BE2C (cell line): ENCODE data around the gene DYNC1H1.

Experiments
- DNase-seq: peaks from one replicate; pipeline ENCODE4 v3.0.0-alpha.2; 2020
- H3K27me3 ChIP-seq: fragments of 250-450 bp; sonication (Bioruptor Pico); 2 replicates; pipeline ENCODE4 v1.5.1; 2020; ENCODE audit warnings: mild to moderate bottlenecking
- H3K36me3 ChIP-seq: fragments of 250-450 bp; sonication (Bioruptor Pico); 2 replicates; pipeline ENCODE4 v1.5.1; 2020; ENCODE audit warnings: mild to moderate bottlenecking
- H3K4me1 ChIP-seq: fragments of 250-450 bp; sonication (Bioruptor Pico); 2 replicates; pipeline ENCODE4 v1.5.1; 2020
- H3K4me3 ChIP-seq: 2 replicates; pipeline ENCODE4 v1.5.1; 2011; ENCODE audit warnings: low read depth, low read length
- H3K9me3 ChIP-seq: fragments of 250-450 bp; sonication (Bioruptor Pico); 2 replicates; pipeline ENCODE4 v1.5.1; 2020
- TF ChIP-seq, protein P1 (sequence below): IDR thresholded peaks from 2 replicates; pipeline ENCODE4 v1.5.1; 2012; ENCODE audit warnings: mild to moderate bottlenecking, low read depth, low read length

The DYNC1H1 gene

GRCh38 chr14:101954501-101954900 lies 9.9 kb upstream of the DYNC1H1 start:
- DNase-seq: no peak
- Histone ChIP-seq H3K9me3 (no peaks in the 10 kb centered on the region), H3K36me3 (no peaks in the 10 kb centered on the region), H3K27me3 (no peaks in the 10 kb centered on the region), H3K4me1 (peaks cover 8% of the 10 kb centered on the region), H3K4me3 (no peak overlapping the region)
- TF ChIP-seq, protein P1, sequence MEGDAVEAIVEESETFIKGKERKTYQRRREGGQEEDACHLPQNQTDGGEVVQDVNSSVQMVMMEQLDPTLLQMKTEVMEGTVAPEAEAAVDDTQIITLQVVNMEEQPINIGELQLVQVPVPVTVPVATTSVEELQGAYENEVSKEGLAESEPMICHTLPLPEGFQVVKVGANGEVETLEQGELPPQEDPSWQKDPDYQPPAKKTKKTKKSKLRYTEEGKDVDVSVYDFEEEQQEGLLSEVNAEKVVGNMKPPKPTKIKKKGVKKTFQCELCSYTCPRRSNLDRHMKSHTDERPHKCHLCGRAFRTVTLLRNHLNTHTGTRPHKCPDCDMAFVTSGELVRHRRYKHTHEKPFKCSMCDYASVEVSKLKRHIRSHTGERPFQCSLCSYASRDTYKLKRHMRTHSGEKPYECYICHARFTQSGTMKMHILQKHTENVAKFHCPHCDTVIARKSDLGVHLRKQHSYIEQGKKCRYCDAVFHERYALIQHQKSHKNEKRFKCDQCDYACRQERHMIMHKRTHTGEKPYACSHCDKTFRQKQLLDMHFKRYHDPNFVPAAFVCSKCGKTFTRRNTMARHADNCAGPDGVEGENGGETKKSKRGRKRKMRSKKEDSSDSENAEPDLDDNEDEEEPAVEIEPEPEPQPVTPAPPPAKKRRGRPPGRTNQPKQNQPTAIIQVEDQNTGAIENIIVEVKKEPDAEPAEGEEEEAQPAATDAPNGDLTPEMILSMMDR: no peak

DNA sequence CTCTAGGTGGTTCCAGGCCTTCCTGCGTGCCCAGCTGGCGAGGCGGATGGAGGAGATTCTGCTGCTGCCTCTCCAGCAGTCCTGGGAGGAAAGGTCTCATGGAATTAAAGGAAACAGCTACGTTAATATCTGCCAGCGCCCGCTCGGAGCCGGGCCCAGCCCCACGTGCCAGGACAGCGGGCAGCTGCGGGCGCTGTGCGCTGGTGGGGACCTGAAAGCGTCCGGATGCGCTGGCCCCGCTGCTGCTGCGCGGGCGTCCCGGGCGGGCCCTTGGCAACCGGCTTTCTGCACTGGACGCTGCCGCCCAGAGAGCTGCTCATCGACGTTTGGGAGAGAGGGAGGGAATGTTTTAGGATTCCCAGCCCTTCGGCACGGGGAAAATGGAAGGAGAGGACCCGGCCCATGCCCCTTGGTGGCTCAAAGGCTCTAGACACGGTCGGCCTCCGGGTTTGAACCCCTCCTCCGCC lies 8.6 kb upstream of the DYNC1H1 start:
- TF ChIP-seq, protein P1: no peak
- no peak for DNase-seq
- H3K4me3 ChIP-seq: no peak overlapping the region

GRCh38 chr14:101956179-101956885 lies 8.0 kb upstream of the DYNC1H1 start:
- no peak for DNase-seq
- H3K36me3 ChIP-seq: no peaks in the 10 kb centered on the region
- H3K4me3 ChIP-seq: no peak overlapping the region
- H3K4me1 ChIP-seq: peaks cover 10% of the 10 kb centered on the region
- TF ChIP-seq, protein P1: no peak
- no peaks in the 10 kb centered on the region for H3K27me3 ChIP-seq
- no peaks in the 10 kb centered on the region for H3K9me3 ChIP-seq

More for the DNA sequence above, 8.6 kb upstream of the DYNC1H1 start:
- H3K27me3 ChIP-seq: no peaks in the 10 kb centered on the region
- H3K36me3 ChIP-seq: no peaks in the 10 kb centered on the region
- H3K4me1 ChIP-seq: peaks cover 8% of the 10 kb centered on the region
- no peaks in the 10 kb centered on the region for H3K9me3 ChIP-seq

- TF ChIP-seq, protein P1: no peak
- H3K4me3 ChIP-seq: no peak overlapping the region
- H3K4me1 ChIP-seq: peaks cover 19% of the 10 kb centered on the region
- H3K27me3 ChIP-seq: no peaks in the 10 kb centered on the region
- DNase-seq: no peak
- H3K36me3 ChIP-seq: no peaks in the 10 kb centered on the region
- no peaks in the 10 kb centered on the region for H3K9me3 ChIP-seq
Observed at GRCh38 chr14:101957406-101958234, 6.8 kb upstream of the DYNC1H1 start.

DNA sequence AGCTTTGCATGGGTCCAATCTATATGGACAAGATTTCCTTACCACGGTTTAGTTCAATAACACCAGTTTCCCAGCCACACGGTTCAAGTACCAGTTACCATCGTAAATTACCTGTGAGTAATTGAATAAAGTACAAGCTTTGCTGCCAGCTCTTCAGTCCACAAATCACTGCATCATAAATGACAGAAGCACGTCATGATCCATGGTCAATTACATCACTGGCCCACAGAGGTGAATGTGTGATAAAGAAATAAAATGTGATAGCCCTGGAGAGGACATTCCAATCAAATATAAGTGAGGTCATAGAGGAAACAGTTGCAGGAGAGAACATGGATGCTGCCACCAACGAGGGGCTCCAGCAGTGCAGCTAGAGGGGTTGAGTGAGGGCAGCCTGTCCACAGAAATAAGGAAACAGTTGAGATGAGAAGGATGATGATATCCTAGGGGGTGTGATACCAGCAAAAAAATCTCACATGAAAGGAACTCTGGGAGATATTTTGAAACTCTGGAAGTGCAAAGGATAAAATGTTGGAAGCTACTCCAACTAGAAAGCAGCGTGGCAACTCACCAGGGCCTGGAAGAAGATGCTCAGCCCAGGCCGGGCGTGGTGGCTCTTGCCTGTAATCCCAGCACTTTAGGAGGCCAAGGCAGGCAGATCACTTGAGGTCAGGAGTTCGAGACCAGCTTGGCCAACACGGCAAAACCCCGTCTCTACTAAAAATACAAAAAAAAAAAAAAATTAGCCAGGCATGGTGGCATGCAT lies 5.8 kb upstream of the DYNC1H1 start:
- Histone ChIP-seq H3K27me3 (no peaks in the 10 kb centered on the region), H3K9me3 (no peaks in the 10 kb centered on the region), H3K4me3 (no peak overlapping the region), H3K4me1 (peaks cover 25% of the 10 kb centered on the region), H3K36me3 (no peaks in the 10 kb centered on the region)
- TF ChIP-seq, protein P1: no peak
- no peak for DNase-seq
